Psoas muscle (tissue), 8 donors: ENCODE data around the gene HOXB8. TPM values are rescaled to one million over a fixed set of nuclear protein-coding genes. Genes with fewer than 3 reads are reported as not detected.

Experiments used
- ATAC-seq, 4 donors: fragments of 200-7000 bp; cut with Tn5 transposase; one replicate each; pipeline ENCODE4 v1.9.1; 2020; ENCODE audit warnings: moderate library complexity in 3 of 4, mild to moderate bottlenecking in 2 of 4
- DNase-seq, 2 donors: peaks; one replicate each; pipeline ENCODE4 v3.0.0-alpha.2; 2020
- H3K27ac ChIP-seq: fragments of 200-600 bp; one replicate; pipeline ENCODE4 v1.8.0; 2022
- H3K27me3 ChIP-seq, 3 donors: fragments of 200-600 bp in 1 of 3; one replicate each; pipeline versions ENCODE4 v1.6.1 to v1.8.0; 2013 to 2022; ENCODE audit warnings: low read length in 2 of 3, mild to moderate bottlenecking in 2 of 3, moderate library complexity in 1 of 3; ENCODE audit not compliant: insufficient read depth in 3 of 3
- H3K36me3 ChIP-seq, 2 donors: fragments of 200-600 bp in 1 of 2; one replicate each; pipeline versions ENCODE4 v1.6.1 to v1.8.0; 2013 to 2022; ENCODE audit warnings: low read depth in 1 of 2, mild to moderate bottlenecking in 1 of 2, moderate library complexity in 1 of 2; ENCODE audit not compliant: insufficient read depth in 1 of 2
- H3K4me1 ChIP-seq: fragments of 200-600 bp; one replicate; pipeline ENCODE4 v1.8.0; 2022
- H3K4me3 ChIP-seq: fragments of 200-600 bp; one replicate; pipeline ENCODE4 v1.8.0; 2022; ENCODE audit warnings: mild to moderate bottlenecking
- H3K9me3 ChIP-seq: fragments of 200-600 bp; one replicate; pipeline ENCODE4 v1.8.0; 2022
- WGBS, 3 donors: extraction: QIAGEN DNeasy Blood & Tissue Kit; methylation state at CpG; one replicate each; pipeline versions ENCODE4 v1.1.6 to v1.1.7; 2013; 5-methylcytosine and 5-hydroxymethylcytosine counted together
- intact Hi-C, 2 donors: fragments of 100-400 bp; cut with DNase I; formaldehyde crosslinking; loops; one replicate each; pipeline versions ENCODE4 v1.11.0 to v1.14.2; 2022
- polyA plus RNA-seq, 3 donors: library from polyadenylated mRNA; stranded (reverse); fragments of 200-250 nt; gene quantifications; one replicate each; pipeline ENCODE4 v1.2.3, GENCODE V29; 2013
- total RNA-seq, 4 donors: library from RNA; stranded (reverse); fragmentation: NEBNext Ultra II Directional in 2 of 4; extraction: Animal tissue kit (Norgen Biotek cat#: 25700) in 2 of 4; gene quantifications; one replicate each; pipeline versions ENCODE4 v1.2.1 to v1.2.4, GENCODE V29; 2021 to 2023
- TF ChIP-seq, protein P1 (sequence below): fragments of 200-600 bp; IDR thresholded peaks from one replicate; pipeline ENCODE4 v1.8.0; 2022; ENCODE audit warnings: antibody characterized with exemption
- donor health status: healthy with polysubstance abuse.
- donor health status: DM: no; HTN: no; CAD: no; lungs with moderate emphysema.
- donor health status: Bipolar disorder and iron deficiency.
- donor health status: healthy.
- donor health status: DM: yes; HTN: yes; CAD: no.
- donor health status: DM: no; HTN: no; CAD: no.
- donor health status: DM: no; HTN: no; CAD: no.
- donor health status: DM: yes; HTN: yes; CAD: no.

The HOXB8 gene
- total and polyA plus RNA-seq, 7 donors, result 0.05 to 0.10 (median 0.08) TPM; not detected in 4

- Histone ChIP-seq H3K27me3 (peaks cover 14 to 99% (median 57%) of the 10 kb centered on the region in 3 donors), H3K27ac (no peak overlapping the region), H3K4me1 (no peaks in the 10 kb centered on the region), H3K4me3 (no peak overlapping the region), H3K9me3 (no peaks in the 10 kb centered on the region), H3K36me3 (no peaks in the 10 kb centered on the region)
- TF ChIP-seq, protein P1, sequence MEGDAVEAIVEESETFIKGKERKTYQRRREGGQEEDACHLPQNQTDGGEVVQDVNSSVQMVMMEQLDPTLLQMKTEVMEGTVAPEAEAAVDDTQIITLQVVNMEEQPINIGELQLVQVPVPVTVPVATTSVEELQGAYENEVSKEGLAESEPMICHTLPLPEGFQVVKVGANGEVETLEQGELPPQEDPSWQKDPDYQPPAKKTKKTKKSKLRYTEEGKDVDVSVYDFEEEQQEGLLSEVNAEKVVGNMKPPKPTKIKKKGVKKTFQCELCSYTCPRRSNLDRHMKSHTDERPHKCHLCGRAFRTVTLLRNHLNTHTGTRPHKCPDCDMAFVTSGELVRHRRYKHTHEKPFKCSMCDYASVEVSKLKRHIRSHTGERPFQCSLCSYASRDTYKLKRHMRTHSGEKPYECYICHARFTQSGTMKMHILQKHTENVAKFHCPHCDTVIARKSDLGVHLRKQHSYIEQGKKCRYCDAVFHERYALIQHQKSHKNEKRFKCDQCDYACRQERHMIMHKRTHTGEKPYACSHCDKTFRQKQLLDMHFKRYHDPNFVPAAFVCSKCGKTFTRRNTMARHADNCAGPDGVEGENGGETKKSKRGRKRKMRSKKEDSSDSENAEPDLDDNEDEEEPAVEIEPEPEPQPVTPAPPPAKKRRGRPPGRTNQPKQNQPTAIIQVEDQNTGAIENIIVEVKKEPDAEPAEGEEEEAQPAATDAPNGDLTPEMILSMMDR, result no peak
- DNase-seq (no peak), ATAC-seq (no peak)
- intact Hi-C loops, result no loop called here
- WGBS, 3 donors, result 18 to 27% (median 26%) methylated on average over 34 to 35 of the region's 35 CpGs
Observed at GRCh38 chr17:48633266-48633677, 18.2 kb upstream of the HOXB8 start.

DNA sequence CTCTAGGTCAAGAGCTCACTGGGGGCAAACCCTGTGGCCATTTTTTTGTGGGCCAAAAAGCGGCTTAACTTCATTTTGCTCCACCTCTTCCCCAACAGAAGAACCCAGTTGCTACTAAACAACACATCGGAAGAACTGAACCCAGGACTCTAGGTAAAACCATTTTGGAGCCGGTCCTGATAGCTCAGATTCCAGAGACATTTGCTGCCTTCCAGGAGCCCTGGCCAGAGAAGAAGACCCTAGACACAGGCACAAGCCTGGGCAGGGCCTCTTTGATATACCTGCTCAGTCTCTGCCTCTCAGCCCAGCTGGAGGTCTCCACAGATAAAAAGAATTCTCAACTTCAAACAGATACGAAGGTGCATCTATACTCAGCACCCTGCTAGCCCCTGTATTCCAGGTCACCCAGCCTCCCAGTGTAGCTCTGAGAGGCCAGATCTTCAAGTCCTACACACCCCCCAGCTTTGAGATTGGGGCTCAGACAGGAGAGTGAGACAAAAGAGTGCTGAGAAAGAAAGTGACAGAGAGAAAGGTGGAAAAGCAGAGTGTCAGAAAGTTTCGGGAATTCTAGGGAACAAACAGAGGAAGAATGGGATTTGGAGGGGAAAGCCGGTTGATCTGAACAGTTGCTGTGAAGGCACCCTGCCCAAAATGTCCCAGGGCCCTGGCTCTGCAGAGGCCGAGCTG is 17.6 kb upstream of the HOXB8 start:
- H3K27ac ChIP-seq, result no peak overlapping the region
- peaks cover 14 to 99% (median 56%) of the 10 kb centered on the region in 3 donors for H3K27me3 ChIP-seq
- WGBS, 3 donors, result 38 to 46% (median 44%) methylated on average over 7 of the region's 7 CpGs
- no peaks in the 10 kb centered on the region for H3K9me3 ChIP-seq
- no peak overlapping the region for H3K4me3 ChIP-seq
- TF ChIP-seq, protein P1, result no peak
- ATAC-seq (no peak), DNase-seq (no peak)
- H3K4me1 ChIP-seq, result no peaks in the 10 kb centered on the region
- intact Hi-C loops, result no loop called here
- H3K36me3 ChIP-seq, result no peaks in the 10 kb centered on the region

DNA sequence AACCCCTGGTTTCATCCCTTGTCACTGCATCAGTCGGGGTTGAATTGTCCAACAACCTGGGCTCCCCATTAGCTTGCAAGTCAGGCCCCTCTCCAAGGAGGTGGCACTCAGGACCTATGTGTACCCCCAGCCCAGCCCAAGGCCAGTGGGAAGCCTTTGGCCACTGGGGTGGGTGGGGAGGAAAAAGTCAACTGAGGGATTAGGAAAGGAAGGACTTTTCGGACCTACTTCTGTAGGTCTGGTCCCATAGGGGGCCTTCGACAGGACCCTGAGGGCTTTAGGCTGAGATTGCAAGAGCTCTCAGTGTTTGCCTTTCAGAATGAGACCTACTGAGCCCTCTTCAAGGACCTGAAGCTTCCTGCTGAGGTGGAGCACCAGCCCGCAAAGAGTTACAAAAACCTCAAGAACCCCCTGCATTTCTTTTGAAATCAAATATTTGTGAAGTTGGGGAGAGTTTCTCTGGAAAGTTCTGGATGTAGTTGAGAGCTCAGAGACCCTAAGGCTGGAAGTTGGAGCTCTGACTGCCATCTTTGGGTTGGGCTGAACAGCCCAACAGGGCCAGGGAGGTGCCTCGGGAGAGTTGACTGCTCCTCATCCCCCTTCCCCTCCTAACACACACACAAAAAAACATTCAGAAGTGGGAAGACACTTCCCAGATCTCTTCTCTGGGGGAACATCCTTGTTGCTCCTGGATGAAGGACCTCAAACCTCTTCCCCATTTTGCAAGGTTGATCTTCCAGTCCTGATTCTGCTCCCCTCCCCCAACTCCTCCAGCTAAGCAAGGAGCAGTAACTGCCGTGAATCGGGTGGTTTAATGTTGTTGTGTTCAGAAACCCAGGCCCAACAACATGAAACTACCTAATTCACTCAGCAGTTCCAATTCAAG is 16.8 kb upstream of the HOXB8 start:
- no peaks in the 10 kb centered on the region for H3K36me3 ChIP-seq
- H3K27ac ChIP-seq, result no peak overlapping the region
- no peaks in the 10 kb centered on the region for H3K4me1 ChIP-seq
- H3K9me3 ChIP-seq, result no peaks in the 10 kb centered on the region
- peaks cover 14 to 99% (median 63%) of the 10 kb centered on the region in 3 donors for H3K27me3 ChIP-seq
- intact Hi-C loops, result no loop called here
- DNase-seq, result no peak
- no peak overlapping the region for H3K4me3 ChIP-seq
- 38 to 52% (median 51%) methylated on average over 7 of the region's 7 CpGs for WGBS, 3 donors
- TF ChIP-seq, protein P1, result no peak
- ATAC-seq, result no peak

- Histone ChIP-seq H3K9me3 (no peaks in the 10 kb centered on the region), H3K4me1 (peaks cover 7% of the 10 kb centered on the region), H3K27ac (no peak overlapping the region), H3K4me3 (no peak overlapping the region), H3K36me3 (no peaks in the 10 kb centered on the region), H3K27me3 (peaks cover 14 to 99% (median 64%) of the 10 kb centered on the region in 3 donors)
- WGBS, 3 donors, result 37 to 54% (median 50%) methylated on average over 15 of the region's 15 CpGs
- intact Hi-C loops, result no loop called here
- no peak for DNase-seq
- no peak for ATAC-seq
- TF ChIP-seq, protein P1, result no peak
Observed at GRCh38 chr17:48630925-48631692, 16.0 kb upstream of the HOXB8 start.
